SJSA1 (cell line): ENCODE measurements around the gene CCDC136. TPM values are rescaled to one million over a fixed set of nuclear protein-coding genes. Genes with fewer than 3 reads are reported as not detected.

Experiments
- DNase-seq, 2 experiments: peaks; one replicate each; pipeline ENCODE4 v3.0.0-alpha.2; 2015 to 2020; ENCODE audit warnings: low spot score in 2 of 2, low read depth in 1 of 2
- H3K27ac ChIP-seq: fragments of 250-450 bp; sonication (Bioruptor Pico); 2 replicates; pipeline ENCODE4 v1.5.1; 2020; ENCODE audit warnings: mild to moderate bottlenecking, moderate library complexity
- H3K27me3 ChIP-seq: fragments of 250-450 bp; sonication (Bioruptor Pico); replicated peaks from 2 replicates; pipeline ENCODE4 v1.5.1; 2020; ENCODE audit warnings: mild to moderate bottlenecking, moderate library complexity
- H3K36me3 ChIP-seq: fragments of 250-450 bp; sonication (Bioruptor Pico); 2 replicates; pipeline ENCODE4 v1.5.1; 2020; ENCODE audit warnings: mild to moderate bottlenecking
- H3K4me1 ChIP-seq: fragments of 250-450 bp; sonication (Bioruptor Pico); replicated peaks from 2 replicates; pipeline ENCODE4 v1.6.1; 2021; ENCODE audit warnings: mild to moderate bottlenecking
- H3K4me3 ChIP-seq: fragments of 250-450 bp; sonication (Bioruptor Pico); 2 replicates; pipeline ENCODE4 v1.5.1; 2020; ENCODE audit warnings: mild to moderate bottlenecking
- H3K9me3 ChIP-seq: fragments of 250-450 bp; sonication (Bioruptor Pico); replicated peaks from 2 replicates; pipeline ENCODE4 v1.5.1; 2020; ENCODE audit warnings: mild to moderate bottlenecking
- total RNA-seq: library from RNA; depleted of rRNA; stranded (reverse); fragments of >200 nt; shearing (Covaris generic); gene quantifications from 2 replicates; pipeline ENCODE4 v1.2.3, GENCODE V29; 2014

CCDC136 gene
- total RNA-seq, 1 experiment from 2014 or later, result 1.8 TPM

DNA sequence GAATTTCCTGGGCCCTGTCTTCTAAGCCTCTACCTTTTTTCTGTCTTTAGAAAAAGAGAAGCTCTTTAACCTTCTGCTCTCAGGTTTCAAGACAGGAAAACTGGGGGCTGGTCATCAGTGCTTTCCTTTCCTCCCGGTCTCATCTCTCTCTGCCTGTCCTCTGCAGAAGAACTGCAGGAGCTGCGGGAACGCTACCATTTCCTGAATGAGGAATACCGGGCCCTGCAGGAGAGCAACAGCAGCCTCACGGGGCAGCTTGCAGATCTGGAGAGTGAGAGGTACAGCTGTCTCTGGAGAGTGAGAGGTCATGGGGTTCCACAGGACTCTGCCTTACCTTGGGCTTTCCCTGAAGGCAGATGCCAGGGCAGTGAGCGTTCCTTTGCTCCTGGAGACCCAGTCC is 12.7 kb downstream of the CCDC136 start:
- Histone ChIP-seq H3K4me3 (no peak overlapping the region), H3K4me1 (no peaks in the 10 kb centered on the region), H3K27me3 (no peaks in the 10 kb centered on the region), H3K27ac (no peak overlapping the region), H3K9me3 (no peaks in the 10 kb centered on the region), H3K36me3 (peaks cover 3% of the 10 kb centered on the region; the same call in 1 of the 2 replicates)
- no peak for DNase-seq

GRCh38 chr7:128805225-128805624 is 13.5 kb downstream of the CCDC136 start:
- H3K4me3 ChIP-seq, result no peak overlapping the region

DNA sequence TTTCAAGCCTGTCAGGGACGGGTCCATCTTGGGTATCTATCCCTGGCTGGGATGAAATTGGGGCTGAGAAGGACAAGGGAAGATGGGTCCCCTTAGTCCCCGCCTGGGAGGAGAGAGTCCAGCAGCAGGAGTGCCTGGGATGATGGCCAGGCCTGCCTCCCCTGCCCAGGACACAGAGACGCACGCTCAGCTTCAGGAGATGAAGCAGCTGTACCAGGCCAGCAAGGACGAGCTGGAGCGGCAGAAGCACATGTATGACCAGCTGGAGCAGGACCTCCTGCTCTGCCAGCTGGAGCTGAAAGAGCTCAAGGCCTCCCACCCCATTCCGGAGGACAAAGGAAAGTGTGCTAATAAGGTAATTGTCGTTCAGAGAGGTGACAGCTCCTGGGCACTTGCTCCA is 15.4 kb downstream of the CCDC136 start:
- Histone ChIP-seq H3K4me1 (no peaks in the 10 kb centered on the region), H3K36me3 (peaks cover 3% of the 10 kb centered on the region; the same call in 1 of the 2 replicates), H3K9me3 (no peaks in the 10 kb centered on the region), H3K4me3 (no peak overlapping the region), H3K27me3 (no peaks in the 10 kb centered on the region), H3K27ac (no peak overlapping the region)
- DNase-seq, result no peak

More at GRCh38 chr7:128805225-128805624, 13.5 kb downstream of the CCDC136 start:
- Histone ChIP-seq H3K4me1 (no peaks in the 10 kb centered on the region), H3K9me3 (no peaks in the 10 kb centered on the region), H3K36me3 (peaks cover 3% of the 10 kb centered on the region; the same call in 1 of the 2 replicates), H3K27ac (no peak overlapping the region), H3K27me3 (no peaks in the 10 kb centered on the region)
- DNase-seq, result no peak

DNA sequence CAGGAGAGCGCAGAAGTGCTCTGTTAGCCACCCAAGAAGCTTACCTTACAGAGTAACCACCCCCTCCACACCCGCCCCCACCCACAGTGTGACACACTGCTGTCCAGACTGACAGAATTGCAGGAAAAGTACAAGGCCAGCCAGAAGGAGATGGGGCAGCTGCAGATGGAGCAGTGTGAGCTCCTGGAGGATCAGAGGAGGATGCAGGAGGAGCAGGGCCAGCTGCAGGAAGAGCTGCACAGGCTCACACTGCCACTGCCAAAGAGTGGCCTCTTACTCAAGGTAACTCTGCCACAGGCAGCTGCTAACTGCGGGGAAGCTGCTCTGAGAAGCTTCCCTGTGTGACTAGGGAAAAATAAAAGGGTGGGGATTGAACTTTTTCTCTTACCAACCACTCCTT is 17.6 kb downstream of the CCDC136 start:
- Histone ChIP-seq H3K36me3 (peaks cover 3% of the 10 kb centered on the region; the same call in 1 of the 2 replicates), H3K9me3 (no peaks in the 10 kb centered on the region), H3K4me1 (no peaks in the 10 kb centered on the region), H3K27ac (no peak overlapping the region), H3K4me3 (no peak overlapping the region), H3K27me3 (no peaks in the 10 kb centered on the region)
- DNase-seq, result no peak

GRCh38 chr7:128810473-128810872 is 18.7 kb downstream of the CCDC136 start:
- DNase-seq, result no peak
- no peak overlapping the region for H3K27ac ChIP-seq
- no peaks in the 10 kb centered on the region for H3K27me3 ChIP-seq
- no peak overlapping the region for H3K4me3 ChIP-seq
- H3K4me1 ChIP-seq, result no peaks in the 10 kb centered on the region
- H3K36me3 ChIP-seq, result 0 out of 2 replicates have a peak, but pooled peaks cover 3% of the 10 kb centered on the region
- no peaks in the 10 kb centered on the region for H3K9me3 ChIP-seq

DNA sequence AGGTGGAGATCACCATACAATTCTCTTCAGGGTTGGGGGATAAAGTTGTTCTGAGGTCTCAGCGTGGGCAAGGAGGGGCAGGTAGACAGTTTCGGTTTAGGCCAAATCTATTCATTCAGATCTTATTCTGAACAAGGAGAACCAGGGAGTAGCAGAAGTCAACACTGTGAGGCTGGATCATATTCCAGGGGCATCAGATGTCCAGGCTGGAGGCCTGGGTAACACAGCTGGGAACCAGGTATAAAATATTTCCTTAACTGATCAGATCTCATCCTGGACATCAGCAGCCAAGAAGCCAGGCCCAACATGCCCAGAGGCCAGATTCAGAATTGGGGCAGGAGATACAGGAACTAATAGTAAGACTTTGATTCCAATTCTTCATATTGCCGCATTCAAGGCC is 19.2 kb downstream of the CCDC136 start:
- no peaks in the 10 kb centered on the region for H3K27me3 ChIP-seq
- DNase-seq, result no peak
- 0 out of 2 replicates have a peak, but pooled peaks cover 3% of the 10 kb centered on the region for H3K36me3 ChIP-seq

GRCh38 chr7:128811631-128812430 is 20.1 kb downstream of the CCDC136 start:
- no peak overlapping the region for H3K4me3 ChIP-seq
- H3K27me3 ChIP-seq, result no peaks in the 10 kb centered on the region
- H3K4me1 ChIP-seq, result no peaks in the 10 kb centered on the region
- DNase-seq, result no peak
- H3K9me3 ChIP-seq, result no peaks in the 10 kb centered on the region
- no peak overlapping the region for H3K27ac ChIP-seq
- H3K36me3 ChIP-seq, result no peaks in the 10 kb centered on the region

More for the DNA sequence above, 19.2 kb downstream of the CCDC136 start:
- H3K4me1 ChIP-seq, result no peaks in the 10 kb centered on the region
- no peak overlapping the region for H3K4me3 ChIP-seq
- H3K9me3 ChIP-seq, result no peaks in the 10 kb centered on the region
- H3K27ac ChIP-seq, result no peak overlapping the region

- H3K27ac ChIP-seq, result no peak overlapping the region
- no peaks in the 10 kb centered on the region for H3K27me3 ChIP-seq
- DNase-seq, result no peak
- H3K4me3 ChIP-seq, result no peak overlapping the region
- H3K4me1 ChIP-seq, result no peaks in the 10 kb centered on the region
- no peaks in the 10 kb centered on the region for H3K36me3 ChIP-seq
- H3K9me3 ChIP-seq, result no peaks in the 10 kb centered on the region
Observed at GRCh38 chr7:128812514-128813168, 20.9 kb downstream of the CCDC136 start.

- Histone ChIP-seq H3K36me3 (no peaks in the 10 kb centered on the region), H3K4me1 (no peaks in the 10 kb centered on the region), H3K27ac (no peak overlapping the region), H3K27me3 (no peaks in the 10 kb centered on the region), H3K9me3 (no peaks in the 10 kb centered on the region), H3K4me3 (no peak overlapping the region)
- DNase-seq, result no peak
Observed at GRCh38 chr7:128814499-128814898, 22.7 kb downstream of the CCDC136 start.

GRCh38 chr7:128815289-128815942 is 23.6 kb downstream of the CCDC136 start:
- Histone ChIP-seq H3K36me3 (no peaks in the 10 kb centered on the region), H3K27ac (no peak overlapping the region), H3K9me3 (no peaks in the 10 kb centered on the region), H3K4me3 (no peak overlapping the region), H3K27me3 (no peaks in the 10 kb centered on the region), H3K4me1 (no peaks in the 10 kb centered on the region)
- no peak for DNase-seq

GRCh38 chr7:128818694-128819093 is 26.9 kb downstream of the CCDC136 start:
- no peaks in the 10 kb centered on the region for H3K4me1 ChIP-seq

GRCh38 chr7:128821724-128822123 is 30.0 kb downstream of the CCDC136 start:
- Histone ChIP-seq H3K36me3 (no peaks in the 10 kb centered on the region), H3K27me3 (no peaks in the 10 kb centered on the region), H3K27ac (no peak overlapping the region), H3K4me1 (no peaks in the 10 kb centered on the region), H3K9me3 (no peaks in the 10 kb centered on the region), H3K4me3 (no peak overlapping the region)
- DNase-seq, result no peak

More at GRCh38 chr7:128818694-128819093, 26.9 kb downstream of the CCDC136 start:
- no peaks in the 10 kb centered on the region for H3K36me3 ChIP-seq
- no peaks in the 10 kb centered on the region for H3K27me3 ChIP-seq
- H3K9me3 ChIP-seq, result no peaks in the 10 kb centered on the region
- no peak overlapping the region for H3K27ac ChIP-seq
- no peak overlapping the region for H3K4me3 ChIP-seq
- DNase-seq, result no peak

DNA sequence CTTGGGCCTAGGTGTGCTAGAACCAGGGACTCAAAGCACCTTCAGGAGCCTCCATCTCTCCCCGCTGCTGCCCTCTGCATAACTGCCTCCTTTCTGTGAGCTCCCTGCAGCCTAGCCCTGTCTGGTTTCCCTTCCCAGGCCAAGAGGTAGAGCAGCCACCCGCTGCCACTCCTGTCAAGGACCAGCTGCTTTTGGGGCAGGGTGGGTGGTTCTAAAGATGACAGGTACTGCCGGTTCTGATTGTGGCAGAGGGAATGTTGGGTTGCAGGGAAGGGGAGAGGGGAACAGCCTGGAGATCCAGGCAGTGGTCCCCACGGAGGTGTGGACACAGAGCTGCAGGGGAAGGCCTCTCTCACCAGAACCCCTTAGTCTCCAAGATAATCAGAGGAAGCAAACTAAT is 34.7 kb downstream of the CCDC136 start:
- Histone ChIP-seq H3K9me3 (no peaks in the 10 kb centered on the region), H3K27me3 (no peaks in the 10 kb centered on the region), H3K36me3 (peaks cover 4% of the 10 kb centered on the region; the same call in 1 of the 2 replicates), H3K4me3 (no peak overlapping the region), H3K4me1 (peaks cover 41% of the 10 kb centered on the region), H3K27ac (no peak overlapping the region)
- DNase-seq, result no peak

DNA sequence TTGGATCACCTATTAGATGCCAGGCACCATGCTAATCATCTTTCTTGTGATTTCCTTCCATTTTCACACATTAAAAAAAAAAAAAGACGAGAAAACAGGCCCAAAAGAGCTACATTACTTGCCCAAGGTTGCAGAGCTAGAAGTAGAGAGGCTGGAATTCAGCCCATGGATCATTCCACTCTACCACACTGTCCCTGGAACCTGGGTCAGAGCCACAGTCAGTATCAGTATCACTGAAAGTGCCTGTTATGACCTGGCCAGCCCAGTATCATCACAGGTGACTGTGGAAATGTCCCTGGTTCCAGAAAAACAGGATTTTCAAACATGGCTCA is 35.1 kb downstream of the CCDC136 start:
- Histone ChIP-seq H3K9me3 (no peaks in the 10 kb centered on the region), H3K4me1 (peaks cover 44% of the 10 kb centered on the region), H3K27me3 (no peaks in the 10 kb centered on the region), H3K27ac (peak overlapping the region; percentile 45; the same call in 1 of the 2 replicates), H3K4me3 (no peak overlapping the region), H3K36me3 (peaks cover 4% of the 10 kb centered on the region; the same call in 1 of the 2 replicates)
- DNase-seq, result no peak
